GM19463 (cell line): ENCODE data around the gene NBPF6.
"Not testable (repeated sequence)": the region's sequence is repeated elsewhere in the genome, so short reads cannot be mapped to it uniquely, and the experiment has no call there.

ENCODE experiments used
- ATAC-seq: cut with Tn5 transposase; IDR thresholded peaks from one replicate; pipeline ENCODE4 v1.9.1; 2021; ENCODE audit warnings: mild to moderate bottlenecking, moderate library complexity; ENCODE audit not compliant: unreplicated experiment

The NBPF6 gene

DNA sequence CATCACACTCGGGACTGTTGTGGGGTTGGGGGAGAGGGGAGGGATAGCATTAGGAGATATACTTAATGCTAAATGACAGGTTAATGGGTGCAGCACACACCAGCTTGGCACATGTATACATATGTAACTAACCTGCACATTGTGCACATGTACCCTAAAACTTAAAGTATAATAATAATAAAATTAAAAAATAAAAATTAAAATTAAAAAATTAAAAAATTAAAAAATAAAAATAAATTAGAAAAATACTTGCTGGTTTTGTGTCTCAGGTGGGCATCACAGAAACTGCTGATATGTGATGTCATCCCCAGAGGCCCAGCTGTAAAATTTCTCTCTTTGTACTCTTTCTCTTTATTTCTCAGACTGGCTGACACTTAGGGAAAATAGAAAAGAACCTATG is 44.9 kb downstream of the NBPF6 start:
- not testable (repeated sequence) for ATAC-seq

GRCh38 chr1:108496856-108497255 is 46.7 kb downstream of the NBPF6 start:
- ATAC-seq: not testable (repeated sequence)

DNA sequence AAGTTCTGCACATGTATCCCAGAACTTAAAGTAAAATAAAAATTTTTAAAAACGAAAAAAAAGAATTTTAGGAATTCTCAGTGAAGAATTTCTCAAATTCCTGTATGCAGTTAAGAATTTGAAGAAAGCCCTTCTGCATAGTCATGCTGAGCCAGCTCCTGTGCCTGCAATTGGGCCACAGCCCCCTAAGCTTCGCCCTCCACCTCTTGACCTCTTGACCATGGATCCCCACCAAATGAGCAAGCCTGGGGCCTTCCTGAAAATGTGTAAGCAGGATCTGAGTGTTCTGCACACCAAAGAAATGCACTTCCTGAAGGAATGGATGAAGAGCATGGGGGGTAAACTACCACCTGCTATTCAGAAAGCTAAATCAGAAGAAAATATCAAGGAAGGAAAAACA is 52.0 kb downstream of the NBPF6 start:
- no peak for ATAC-seq

GRCh38 chr1:108502624-108503023 is 52.5 kb downstream of the NBPF6 start:
- no peak for ATAC-seq

GRCh38 chr1:108503062-108503733 is 53.1 kb downstream of the NBPF6 start:
- ATAC-seq: no peak

- peak; percentile 67 for ATAC-seq
Observed at GRCh38 chr1:108504447-108504846, 54.3 kb downstream of the NBPF6 start.

- no peak for ATAC-seq
Observed at GRCh38 chr1:108505763-108506070, 55.6 kb downstream of the NBPF6 start.

- no peak for ATAC-seq
Observed at GRCh38 chr1:108511764-108512163, 61.6 kb downstream of the NBPF6 start.

DNA sequence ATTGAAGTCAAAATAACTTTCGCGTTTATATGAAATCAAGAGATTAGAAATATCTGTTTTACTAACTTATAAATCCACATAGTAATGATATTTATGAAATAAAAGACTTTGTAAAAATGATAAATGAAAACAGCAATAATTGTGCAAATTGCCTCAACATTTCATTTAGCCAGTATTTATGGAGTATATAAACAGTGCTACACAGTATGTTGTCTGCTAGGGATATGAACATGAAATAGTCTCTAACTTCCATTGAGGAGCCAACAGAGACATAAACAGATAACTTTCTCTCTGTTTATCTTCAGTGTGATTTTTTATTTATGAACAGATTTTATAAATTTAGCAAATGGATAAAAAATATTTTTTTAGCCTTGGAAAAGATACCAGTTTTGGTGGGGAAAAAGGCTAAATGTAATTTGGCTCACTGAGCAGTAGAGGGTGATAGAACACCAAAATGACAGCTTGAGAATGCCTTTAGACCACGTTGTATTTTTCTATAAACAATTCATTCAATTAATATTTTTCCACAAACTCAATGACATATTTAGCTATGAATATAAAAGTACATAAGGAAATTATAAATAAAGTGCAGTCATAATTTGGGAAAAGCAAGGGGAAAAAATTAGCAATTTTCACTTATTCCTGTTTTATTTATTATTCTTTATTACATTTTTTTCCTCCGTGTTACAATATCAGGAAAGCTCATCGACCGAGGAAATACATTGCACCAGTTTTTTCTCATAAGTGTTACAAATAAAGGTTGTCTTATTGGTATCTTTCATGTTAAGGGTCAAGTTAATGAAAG is 62.3 kb downstream of the NBPF6 start:
- no peak for ATAC-seq

- no peak for ATAC-seq
Observed at GRCh38 chr1:108513044-108513415, 62.9 kb downstream of the NBPF6 start.

GRCh38 chr1:108513914-108514313 is 63.8 kb downstream of the NBPF6 start:
- ATAC-seq: not testable (repeated sequence)

DNA sequence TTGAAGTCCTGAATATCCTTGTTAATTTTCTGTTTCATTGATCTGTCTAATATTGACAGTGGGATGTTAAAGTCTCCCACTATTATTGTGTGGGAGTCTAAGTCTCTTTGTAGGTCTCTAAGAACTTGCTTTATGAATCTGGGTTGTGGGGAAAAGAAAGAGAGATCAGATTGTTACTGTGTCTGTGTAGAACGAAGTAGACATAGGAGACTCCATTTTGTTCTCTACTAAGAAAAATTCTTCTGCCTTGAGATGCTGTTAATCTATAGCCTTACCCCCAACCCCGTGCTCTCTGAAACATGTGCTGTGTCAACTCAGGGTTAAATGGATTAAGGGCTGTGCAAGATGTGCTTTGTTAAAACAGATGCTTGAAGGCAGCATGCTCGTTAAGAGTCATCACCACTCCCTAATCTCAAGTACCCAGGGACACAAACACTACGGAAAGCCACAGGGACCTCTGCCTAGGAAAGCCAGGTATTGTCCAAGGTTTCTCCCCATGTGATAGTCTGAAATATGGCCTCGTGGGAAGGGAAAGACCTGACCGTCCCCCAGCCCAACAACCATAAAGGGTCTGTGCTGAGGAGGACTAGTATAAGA is 67.3 kb downstream of the NBPF6 start:
- not testable (repeated sequence) for ATAC-seq
